Stomach (tissue), 4 donors: Measurements from ENCODE around the gene TIMM10B.

ENCODE experiments used
- EP300 ChIP-seq: sonication (generic); formaldehyde crosslinking; IDR thresholded peaks from one replicate; pipeline ENCODE4 v1.6.1; 2017; ENCODE audit warnings: antibody characterized with exemption
- POLR2A ChIP-seq, 4 donors: fragments of 450-650 bp; IDR thresholded peaks; one replicate each; pipeline ENCODE4 v1.6.1; 2016; ENCODE audit warnings: antibody characterized with exemption in 4 of 4, control low read depth in 2 of 4, mild to moderate bottlenecking in 1 of 4, moderate library complexity in 1 of 4
- TF ChIP-seq, protein P1 (sequence below), 7 experiments: fragments of 450-650 bp in 4 of 7; fragments of 200-600 bp in 3 of 7; sonication (generic) in 3 of 7; IDR thresholded peaks; one replicate each; pipeline ENCODE4 v1.5.1; 2016 to 2019; ENCODE audit warnings: antibody characterized with exemption in 7 of 7, control low read depth in 2 of 7, mild to moderate bottlenecking in 1 of 7

DNA sequence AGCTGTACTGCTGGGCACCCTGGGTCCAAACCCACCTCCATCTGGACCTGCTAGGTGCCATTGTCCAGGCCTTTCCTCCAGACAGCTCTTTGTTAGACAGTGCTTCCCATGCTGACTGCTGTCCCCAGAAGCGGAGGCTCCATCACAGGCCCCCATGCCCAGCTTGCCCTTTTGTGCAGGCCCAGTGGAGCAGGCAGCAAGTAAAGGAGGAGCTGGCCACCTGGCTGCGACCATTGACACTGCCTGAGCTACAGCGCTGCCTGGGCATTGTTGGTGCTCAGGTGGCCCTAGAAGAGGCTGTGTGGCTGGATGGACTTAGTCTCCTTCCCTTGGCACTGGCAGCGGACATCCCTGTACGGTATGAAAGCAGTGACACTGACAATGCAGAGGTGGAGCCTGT, 17.2 kb downstream of the TIMM10B start:
- TF ChIP-seq POLR2A (IDR thresholded peaks at IDR 0.05) (no peak), EP300 (no peak)
- TF ChIP-seq, protein P1, sequence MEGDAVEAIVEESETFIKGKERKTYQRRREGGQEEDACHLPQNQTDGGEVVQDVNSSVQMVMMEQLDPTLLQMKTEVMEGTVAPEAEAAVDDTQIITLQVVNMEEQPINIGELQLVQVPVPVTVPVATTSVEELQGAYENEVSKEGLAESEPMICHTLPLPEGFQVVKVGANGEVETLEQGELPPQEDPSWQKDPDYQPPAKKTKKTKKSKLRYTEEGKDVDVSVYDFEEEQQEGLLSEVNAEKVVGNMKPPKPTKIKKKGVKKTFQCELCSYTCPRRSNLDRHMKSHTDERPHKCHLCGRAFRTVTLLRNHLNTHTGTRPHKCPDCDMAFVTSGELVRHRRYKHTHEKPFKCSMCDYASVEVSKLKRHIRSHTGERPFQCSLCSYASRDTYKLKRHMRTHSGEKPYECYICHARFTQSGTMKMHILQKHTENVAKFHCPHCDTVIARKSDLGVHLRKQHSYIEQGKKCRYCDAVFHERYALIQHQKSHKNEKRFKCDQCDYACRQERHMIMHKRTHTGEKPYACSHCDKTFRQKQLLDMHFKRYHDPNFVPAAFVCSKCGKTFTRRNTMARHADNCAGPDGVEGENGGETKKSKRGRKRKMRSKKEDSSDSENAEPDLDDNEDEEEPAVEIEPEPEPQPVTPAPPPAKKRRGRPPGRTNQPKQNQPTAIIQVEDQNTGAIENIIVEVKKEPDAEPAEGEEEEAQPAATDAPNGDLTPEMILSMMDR (IDR thresholded peaks at IDR 0.05) = no peak
